Testis (tissue), 3 donors: ENCODE results near the gene TMEM184B. TPM values are rescaled to one million over a fixed set of nuclear protein-coding genes. Genes with fewer than 3 reads are reported as not detected.
A peak's percentile ranks its signal among the peaks of the same experiment; 100 is the strongest.

Experiments
- DNase-seq: peaks from one replicate; pipeline ENCODE4 v3.0.0-alpha.2; 2019
- H3K27ac ChIP-seq, 2 donors: fragments of 200-600 bp; sonication (generic); one replicate each; pipeline ENCODE4 v1.5.1; 2019
- H3K27me3 ChIP-seq: fragments of 200-600 bp; sonication (generic); one replicate; pipeline ENCODE4 v1.5.1; 2019
- H3K36me3 ChIP-seq: fragments of 200-600 bp; sonication (generic); one replicate; pipeline ENCODE4 v1.5.1; 2017; ENCODE audit warnings: low read depth; ENCODE audit errors: missing control alignments
- H3K4me1 ChIP-seq: fragments of 200-600 bp; sonication (generic); one replicate; pipeline ENCODE4 v1.5.1; 2019
- H3K4me3 ChIP-seq, 2 donors: fragments of 200-600 bp; sonication (generic); one replicate each; pipeline ENCODE4 v1.5.1; 2017 to 2019
- H3K9me3 ChIP-seq: fragments of 200-600 bp; sonication (generic); one replicate; pipeline ENCODE4 v1.5.1; 2017
- POLR2A ChIP-seq: fragments of 450-650 bp; IDR thresholded peaks from one replicate; pipeline ENCODE4 v1.6.1; 2017; ENCODE audit warnings: antibody characterized with exemption, mild to moderate bottlenecking, moderate library complexity
- WGBS, 2 donors: methylation state at CpG; one replicate each; pipeline ENCODE4 v1.1.5; 2018; 5-methylcytosine and 5-hydroxymethylcytosine counted together
- intact Hi-C: fragments of 100-400 bp; cut with DNase I; formaldehyde crosslinking; loops from one replicate; pipeline ENCODE4 v1.15.1; 2023; ENCODE audit warnings: low total_unique reads
- polyA plus RNA-seq: library from polyadenylated mRNA; stranded (reverse); fragments of 350-450 nt; fragmentation: Illumina TruSeq; extraction: RNeasy Lipid Tissue Mini Kit (QIAGEN cat#74804); gene quantifications from one replicate; pipeline ENCODE4 v1.2.3, GENCODE V29; 2014; ENCODE audit warnings: low read depth, low replicate concordance; ENCODE audit not compliant: insufficient read depth
- total RNA-seq, 2 donors: library from RNA; depleted of rRNA; stranded (reverse); fragments of >200 nt; gene quantifications; one replicate each; pipeline ENCODE4 v1.2.3, GENCODE V29; 2016
- TF ChIP-seq, protein P1 (sequence below), 3 experiments: fragments of 450-650 bp in 2 of 3; fragments of 200-600 bp in 1 of 3; sonication (generic) in 1 of 3; IDR thresholded peaks; one replicate each; pipeline ENCODE4 v1.5.1; 2016 to 2019; ENCODE audit warnings: antibody characterized with exemption in 3 of 3, mild to moderate bottlenecking in 2 of 3, moderate library complexity in 1 of 3

TMEM184B gene
- total and polyA plus RNA-seq, 3 donors from 2014 or later, result 25.2 to 66.5 (median 35.4) TPM

DNA sequence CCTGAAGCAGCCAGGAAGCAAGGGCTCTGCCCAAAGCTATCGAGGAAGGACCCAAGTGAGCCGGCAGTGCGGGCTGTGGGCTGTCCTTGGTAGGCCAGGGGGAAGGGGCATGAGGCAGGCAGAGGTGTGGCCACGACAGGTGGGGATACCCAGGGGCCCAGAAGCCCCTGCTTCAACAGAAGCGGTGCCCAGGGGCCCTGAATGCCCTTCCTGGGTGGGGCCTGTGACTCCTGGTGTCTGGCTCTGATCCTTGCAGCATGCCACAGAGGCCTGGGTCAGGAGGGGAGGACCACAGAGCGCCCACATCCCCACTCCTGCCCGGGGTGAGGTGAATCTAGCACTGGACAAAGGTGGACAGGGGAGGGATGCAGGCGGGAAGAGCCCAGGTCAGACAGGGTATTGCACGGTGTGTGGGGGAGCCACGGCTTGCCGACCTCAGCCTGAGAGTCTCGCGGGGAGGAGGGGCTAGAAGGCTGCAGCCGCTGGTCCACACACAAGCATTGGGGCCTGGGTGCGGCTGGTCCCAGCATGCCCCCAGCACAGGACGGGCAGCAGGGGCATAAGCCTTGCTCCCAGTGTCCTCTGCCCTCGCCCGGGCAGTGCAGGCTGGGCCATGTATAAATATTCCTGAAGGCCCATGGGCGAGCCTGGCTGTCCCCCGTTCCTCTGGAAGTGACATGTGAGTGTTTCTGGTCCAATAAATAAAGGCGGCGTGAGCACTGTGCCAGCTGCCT, 52.0 kb downstream of the TMEM184B start:
- Histone ChIP-seq H3K9me3 (no peaks in the 10 kb centered on the region), H3K27me3 (no peaks in the 10 kb centered on the region), H3K4me3 (no peak overlapping the region), H3K27ac (no peak overlapping the region), H3K4me1 (peaks cover 19% of the 10 kb centered on the region), H3K36me3 (no peaks in the 10 kb centered on the region)
- TF ChIP-seq, protein P1, sequence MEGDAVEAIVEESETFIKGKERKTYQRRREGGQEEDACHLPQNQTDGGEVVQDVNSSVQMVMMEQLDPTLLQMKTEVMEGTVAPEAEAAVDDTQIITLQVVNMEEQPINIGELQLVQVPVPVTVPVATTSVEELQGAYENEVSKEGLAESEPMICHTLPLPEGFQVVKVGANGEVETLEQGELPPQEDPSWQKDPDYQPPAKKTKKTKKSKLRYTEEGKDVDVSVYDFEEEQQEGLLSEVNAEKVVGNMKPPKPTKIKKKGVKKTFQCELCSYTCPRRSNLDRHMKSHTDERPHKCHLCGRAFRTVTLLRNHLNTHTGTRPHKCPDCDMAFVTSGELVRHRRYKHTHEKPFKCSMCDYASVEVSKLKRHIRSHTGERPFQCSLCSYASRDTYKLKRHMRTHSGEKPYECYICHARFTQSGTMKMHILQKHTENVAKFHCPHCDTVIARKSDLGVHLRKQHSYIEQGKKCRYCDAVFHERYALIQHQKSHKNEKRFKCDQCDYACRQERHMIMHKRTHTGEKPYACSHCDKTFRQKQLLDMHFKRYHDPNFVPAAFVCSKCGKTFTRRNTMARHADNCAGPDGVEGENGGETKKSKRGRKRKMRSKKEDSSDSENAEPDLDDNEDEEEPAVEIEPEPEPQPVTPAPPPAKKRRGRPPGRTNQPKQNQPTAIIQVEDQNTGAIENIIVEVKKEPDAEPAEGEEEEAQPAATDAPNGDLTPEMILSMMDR (IDR thresholded peaks at IDR 0.05), result no peak
- TF ChIP-seq POLR2A, result no peak
- intact Hi-C loops, result no loop called here
- DNase-seq, result no peak
- WGBS, 2 donors, result 90 to 91% methylated on average over 14 to 21 of the region's 22 CpGs

- H3K27me3 ChIP-seq, result no peaks in the 10 kb centered on the region
- H3K4me3 ChIP-seq, result no peak overlapping the region
- peaks cover 19% of the 10 kb centered on the region for H3K4me1 ChIP-seq
- intact Hi-C loops, result no loop called here
- no peak for DNase-seq
- TF ChIP-seq POLR2A, result no peak
- TF ChIP-seq, protein P1 (IDR thresholded peaks at IDR 0.05), result no peak
- 83 to 85% methylated on average over 5 to 8 of the region's 8 CpGs for WGBS, 2 donors
- H3K36me3 ChIP-seq, result no peaks in the 10 kb centered on the region
- no peaks in the 10 kb centered on the region for H3K9me3 ChIP-seq
- H3K27ac ChIP-seq, result peak overlapping the region in 1 of 2 donors; percentile 84
Observed at GRCh38 chr22:38220163-38220562, 52.6 kb downstream of the TMEM184B start.

DNA sequence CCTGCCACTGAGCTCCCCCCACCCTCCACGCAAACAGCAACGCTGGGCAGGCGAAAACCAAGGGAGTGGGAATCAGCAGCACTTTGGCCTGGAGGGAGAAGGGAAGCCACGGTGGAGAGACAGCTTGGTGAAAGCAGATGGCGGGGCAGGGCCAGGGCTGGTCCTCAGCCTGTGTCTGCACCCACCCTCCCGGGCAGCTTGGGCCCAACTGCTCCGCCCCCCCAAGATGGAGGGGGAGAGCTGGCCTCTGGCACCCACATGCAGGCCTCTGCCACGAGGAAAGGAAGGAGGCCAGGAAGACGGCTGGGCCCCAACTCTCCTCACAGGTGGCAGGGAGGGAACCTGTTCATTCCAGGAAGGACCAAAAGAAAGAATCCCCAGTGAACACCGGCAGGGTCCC, 53.2 kb downstream of the TMEM184B start:
- peaks cover 19% of the 10 kb centered on the region for H3K4me1 ChIP-seq

GRCh38 chr22:38218661-38219622, 53.9 kb downstream of the TMEM184B start:
- H3K4me3 ChIP-seq, result no peak overlapping the region
- peak; percentile 82 for DNase-seq
- no peaks in the 10 kb centered on the region for H3K36me3 ChIP-seq
- intact Hi-C loops, result no loop called here
- H3K9me3 ChIP-seq, result no peaks in the 10 kb centered on the region
- peak overlapping the region; percentile 67 to 84 for H3K27ac ChIP-seq
- no peak for TF ChIP-seq POLR2A
- TF ChIP-seq, protein P1 (IDR thresholded peaks at IDR 0.05), result no peak
- 51 to 87% methylated on average over 8 to 25 of the region's 25 CpGs for WGBS, 2 donors
- no peaks in the 10 kb centered on the region for H3K27me3 ChIP-seq
- H3K4me1 ChIP-seq, result peaks cover 24% of the 10 kb centered on the region

More for the DNA sequence above, 53.2 kb downstream of the TMEM184B start:
- WGBS, 2 donors, result 79% methylated on average over 8 to 10 of the region's 10 CpGs
- no peak for DNase-seq
- no peak overlapping the region for H3K4me3 ChIP-seq
- H3K27me3 ChIP-seq, result no peaks in the 10 kb centered on the region
- TF ChIP-seq, protein P1 (IDR thresholded peaks at IDR 0.05), result no peak
- TF ChIP-seq POLR2A, result no peak
- H3K36me3 ChIP-seq, result no peaks in the 10 kb centered on the region
- peak overlapping the region; percentile 39 to 84 for H3K27ac ChIP-seq
- intact Hi-C loops, result no loop called here
- H3K9me3 ChIP-seq, result no peaks in the 10 kb centered on the region
